WERI-Rb-1 (cell line): ENCODE results near the gene BBLN.

Source experiments
- DNase-seq: peaks from one replicate; pipeline ENCODE4 v3.0.0-alpha.2; 2020
- H3K27ac ChIP-seq: fragments of 250-450 bp; sonication (Bioruptor Pico); 2 replicates; pipeline ENCODE4 v1.5.1; 2020; ENCODE audit warnings: mild to moderate bottlenecking, moderate library complexity
- H3K27me3 ChIP-seq: fragments of 250-450 bp; sonication (Bioruptor Pico); 2 replicates; pipeline ENCODE4 v1.5.1; 2021; ENCODE audit warnings: mild to moderate bottlenecking, low read depth, moderate library complexity; ENCODE audit not compliant: insufficient read depth, severe bottlenecking
- H3K36me3 ChIP-seq: fragments of 250-450 bp; sonication (Bioruptor Pico); 2 replicates; pipeline ENCODE4 v1.5.1; 2020; ENCODE audit warnings: mild to moderate bottlenecking, moderate library complexity
- H3K4me3 ChIP-seq: 2 replicates; pipeline ENCODE4 v1.5.1; 2011; ENCODE audit warnings: low read depth, mild to moderate bottlenecking, control low read depth, low read length
- H3K9me3 ChIP-seq: fragments of 250-450 bp; sonication (Bioruptor Pico); 2 replicates; pipeline ENCODE4 v1.5.1; 2021; ENCODE audit warnings: mild to moderate bottlenecking, moderate library complexity; ENCODE audit not compliant: severe bottlenecking
- CTCF ChIP-seq: IDR thresholded peaks from 2 replicates; pipeline ENCODE4 v1.5.1; 2011; ENCODE audit warnings: low read depth, mild to moderate bottlenecking, control low read depth, inconsistent platforms, low read length

BBLN gene

GRCh38 chr9:128139621-128140020 lies 20.4 kb upstream of the BBLN start:
- TF ChIP-seq CTCF: no peak
- H3K27ac ChIP-seq: no peak overlapping the region
- no peaks in the 10 kb centered on the region for H3K9me3 ChIP-seq
- H3K27me3 ChIP-seq: no peaks in the 10 kb centered on the region
- no peak for DNase-seq
- H3K4me3 ChIP-seq: no peak overlapping the region
- no peaks in the 10 kb centered on the region for H3K36me3 ChIP-seq

GRCh38 chr9:128141604-128142003 lies 18.5 kb upstream of the BBLN start:
- Histone ChIP-seq H3K36me3 (no peaks in the 10 kb centered on the region), H3K9me3 (no peaks in the 10 kb centered on the region), H3K27ac (no peak overlapping the region), H3K27me3 (no peaks in the 10 kb centered on the region), H3K4me3 (no peak overlapping the region)
- no peak for TF ChIP-seq CTCF
- no peak for DNase-seq

- Histone ChIP-seq H3K36me3 (no peaks in the 10 kb centered on the region), H3K9me3 (no peaks in the 10 kb centered on the region), H3K27me3 (no peaks in the 10 kb centered on the region), H3K27ac (no peak overlapping the region), H3K4me3 (no peak overlapping the region)
- TF ChIP-seq CTCF: no peak
- DNase-seq: no peak
These were observed 18.0 kb upstream of the BBLN start for GRCh38 chr9:128142061-128142460.

- H3K27ac ChIP-seq: no peak overlapping the region
- H3K27me3 ChIP-seq: no peaks in the 10 kb centered on the region
- no peaks in the 10 kb centered on the region for H3K9me3 ChIP-seq
- no peak overlapping the region for H3K4me3 ChIP-seq
- no peaks in the 10 kb centered on the region for H3K36me3 ChIP-seq
- TF ChIP-seq CTCF: no peak
- no peak for DNase-seq
These were observed 17.5 kb upstream of the BBLN start for GRCh38 chr9:128142596-128142995.

GRCh38 chr9:128143525-128144238 lies 16.4 kb upstream of the BBLN start:
- no peaks in the 10 kb centered on the region for H3K9me3 ChIP-seq
- H3K27me3 ChIP-seq: no peaks in the 10 kb centered on the region
- H3K4me3 ChIP-seq: no peak overlapping the region
- no peaks in the 10 kb centered on the region for H3K36me3 ChIP-seq
- TF ChIP-seq CTCF: 0 out of 2 replicates have a peak, but pooled peaks have one; percentile 15
- no peak overlapping the region for H3K27ac ChIP-seq
- no peak for DNase-seq
